Measurements from ENCODE around the gene ZFP82.

DNA sequence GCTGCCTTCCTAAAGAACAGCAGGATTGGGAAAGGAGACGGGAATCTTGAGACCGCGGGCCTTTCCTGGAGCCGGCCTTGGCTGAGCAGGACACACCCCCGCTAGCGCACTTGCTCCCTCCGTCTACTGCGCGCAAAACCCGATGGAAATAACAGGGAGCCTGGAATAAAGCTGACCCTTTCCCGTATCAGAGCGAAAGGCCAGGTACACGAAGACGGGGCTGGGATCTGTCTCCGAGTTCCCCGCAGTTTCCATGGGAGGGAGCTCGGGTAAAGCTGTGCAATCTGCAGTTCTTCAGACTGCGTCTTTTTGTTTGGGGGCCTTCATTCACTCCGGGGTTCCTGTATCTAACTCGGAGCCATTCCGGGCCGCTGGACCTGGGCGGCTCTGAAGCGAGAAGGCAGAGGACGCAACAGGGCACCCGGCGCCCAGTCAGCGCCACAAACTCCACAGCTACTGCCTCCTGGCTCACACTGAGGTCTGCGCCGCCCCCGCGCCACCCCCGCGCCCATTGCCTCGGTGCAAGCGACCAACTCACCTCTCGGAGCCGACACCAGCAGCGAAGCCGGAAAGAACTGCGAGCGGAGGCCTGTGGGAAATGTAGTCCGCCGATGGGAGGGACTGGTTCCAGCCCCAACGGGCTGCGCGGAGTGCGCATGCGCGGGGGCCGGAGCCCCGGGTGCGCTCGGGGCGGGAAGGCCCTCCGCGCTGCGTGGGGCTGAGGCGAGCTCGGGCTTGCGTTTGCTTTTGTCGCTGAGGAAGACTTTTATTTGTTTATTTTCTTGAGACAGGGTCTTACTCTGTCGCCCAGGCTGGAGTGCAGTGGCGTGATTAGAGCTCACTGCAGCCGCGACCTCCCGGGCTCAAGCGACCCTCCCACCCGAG lies 39.6 kb downstream of the ZFP82 start, which contains the start of gene ZFP14:
- peak; percentile 79 to 85 (median 85) for TF ChIP-seq POLR2AphosphoS5 (IDR thresholded peaks at IDR 0.05)
- TF ChIP-seq POLR2A (IDR thresholded peaks at IDR 0.05): peak; percentile 74

Measured in transverse colon (tissue), 3 donors.